Breast epithelium (tissue), 4 donors: Measurements from ENCODE around the gene DAB1. TPM values are rescaled to one million over a fixed set of nuclear protein-coding genes. Genes with fewer than 3 reads are reported as not detected.

Source experiments
- DNase-seq, 2 donors: peaks; one replicate each; pipeline ENCODE4 v3.0.0-alpha.2; 2019; ENCODE audit warnings: low spot score in 2 of 2
- H3K27ac ChIP-seq, 2 donors: fragments of 200-600 bp; sonication (generic) in 1 of 2; one replicate each; pipeline ENCODE4 v1.5.1; 2016 to 2019; ENCODE audit warnings: mild to moderate bottlenecking in 1 of 2
- H3K27me3 ChIP-seq, 2 donors: fragments of 200-600 bp; sonication (generic) in 1 of 2; one replicate each; pipeline versions ENCODE4 v1.5.1 to v1.6.0; 2017 to 2019; ENCODE audit warnings: control low read depth in 1 of 2, mild to moderate bottlenecking in 1 of 2
- H3K36me3 ChIP-seq: fragments of 200-600 bp; one replicate; pipeline ENCODE4 v1.5.1; 2019
- H3K4me1 ChIP-seq, 2 donors: fragments of 200-600 bp; sonication (generic); one replicate each; pipeline ENCODE4 v1.5.1; 2016 to 2019; ENCODE audit warnings: control low read depth in 1 of 2
- H3K4me3 ChIP-seq, 3 donors: fragments of 200-600 bp; sonication (generic); 1 replicate in 2 of 3; 2 replicates in 1 of 3; pipeline ENCODE4 v1.5.1; 2016 to 2019; ENCODE audit warnings: mild to moderate bottlenecking in 3 of 3, moderate library complexity in 2 of 3
- H3K9me3 ChIP-seq, 2 donors: fragments of 200-600 bp; sonication (generic) in 1 of 2; one replicate each; pipeline ENCODE4 v1.5.1; 2016 to 2019; ENCODE audit warnings: control low read depth in 1 of 2
- POLR2A ChIP-seq: fragments of 450-650 bp; IDR thresholded peaks from one replicate; pipeline ENCODE4 v1.6.1; 2016; ENCODE audit warnings: antibody characterized with exemption, mild to moderate bottlenecking, moderate library complexity
- POLR2AphosphoS5 ChIP-seq, 3 donors: sonication (generic); formaldehyde crosslinking; IDR thresholded peaks; one replicate each; pipeline ENCODE4 v1.6.1; 2017; ENCODE audit warnings: antibody characterized with exemption in 3 of 3
- intact Hi-C: fragments of 100-400 bp; cut with DNase I; formaldehyde crosslinking; loops from one replicate; pipeline ENCODE4 v1.15.1; 2023; ENCODE audit warnings: low total_unique reads
- total RNA-seq, 3 donors: library from RNA; depleted of rRNA; stranded (reverse); fragments of >200 nt; gene quantifications; one replicate each; pipeline ENCODE4 v1.1.0, GENCODE V29; 2016
- TF ChIP-seq, protein P1 (sequence below), 3 donors: fragments of 450-650 bp; IDR thresholded peaks; one replicate each; pipeline ENCODE4 v1.5.1; 2016 to 2017; ENCODE audit warnings: antibody characterized with exemption in 3 of 3, mild to moderate bottlenecking in 3 of 3, moderate library complexity in 3 of 3

DAB1 gene
- total RNA-seq, 3 donors from 2014 or later, result 0.48 to 0.66 (median 0.59) TPM

DNA sequence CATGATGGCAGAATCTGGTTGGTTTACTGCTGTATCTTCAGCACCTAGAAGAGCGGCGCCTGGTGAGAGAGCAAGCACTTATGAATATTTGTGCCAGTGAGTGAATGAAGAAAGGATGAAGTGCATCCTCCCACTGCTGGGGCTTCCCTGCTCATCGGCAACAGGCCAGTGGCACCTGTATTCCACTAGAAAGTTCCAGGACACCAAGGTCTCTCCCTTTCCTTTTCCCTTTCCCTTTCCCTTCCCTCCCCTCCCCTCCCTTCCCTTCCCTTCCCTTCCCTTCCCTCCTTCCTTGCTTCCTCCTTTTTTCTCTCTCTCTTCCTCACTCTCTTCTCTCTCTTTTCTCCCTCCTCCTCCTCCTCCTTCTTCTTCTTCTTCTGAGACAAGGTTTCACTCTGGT is 86.2 kb downstream of the DAB1 start:
- DNase-seq, result no peak
- intact Hi-C loops, result no loop called here
- H3K4me3 ChIP-seq, result no peak overlapping the region
- no peaks in the 10 kb centered on the region for H3K9me3 ChIP-seq
- H3K27ac ChIP-seq, result no peak overlapping the region
- no peak for TF ChIP-seq POLR2A
- TF ChIP-seq, protein P1, sequence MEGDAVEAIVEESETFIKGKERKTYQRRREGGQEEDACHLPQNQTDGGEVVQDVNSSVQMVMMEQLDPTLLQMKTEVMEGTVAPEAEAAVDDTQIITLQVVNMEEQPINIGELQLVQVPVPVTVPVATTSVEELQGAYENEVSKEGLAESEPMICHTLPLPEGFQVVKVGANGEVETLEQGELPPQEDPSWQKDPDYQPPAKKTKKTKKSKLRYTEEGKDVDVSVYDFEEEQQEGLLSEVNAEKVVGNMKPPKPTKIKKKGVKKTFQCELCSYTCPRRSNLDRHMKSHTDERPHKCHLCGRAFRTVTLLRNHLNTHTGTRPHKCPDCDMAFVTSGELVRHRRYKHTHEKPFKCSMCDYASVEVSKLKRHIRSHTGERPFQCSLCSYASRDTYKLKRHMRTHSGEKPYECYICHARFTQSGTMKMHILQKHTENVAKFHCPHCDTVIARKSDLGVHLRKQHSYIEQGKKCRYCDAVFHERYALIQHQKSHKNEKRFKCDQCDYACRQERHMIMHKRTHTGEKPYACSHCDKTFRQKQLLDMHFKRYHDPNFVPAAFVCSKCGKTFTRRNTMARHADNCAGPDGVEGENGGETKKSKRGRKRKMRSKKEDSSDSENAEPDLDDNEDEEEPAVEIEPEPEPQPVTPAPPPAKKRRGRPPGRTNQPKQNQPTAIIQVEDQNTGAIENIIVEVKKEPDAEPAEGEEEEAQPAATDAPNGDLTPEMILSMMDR (IDR thresholded peaks at IDR 0.05), result no peak
- no peak for TF ChIP-seq POLR2AphosphoS5 (IDR thresholded peaks at IDR 0.05)
- peaks cover 0 to 4% of the 10 kb centered on the region in 2 donors for H3K27me3 ChIP-seq
- H3K4me1 ChIP-seq, result no peaks in the 10 kb centered on the region
- H3K36me3 ChIP-seq, result no peaks in the 10 kb centered on the region

DNA sequence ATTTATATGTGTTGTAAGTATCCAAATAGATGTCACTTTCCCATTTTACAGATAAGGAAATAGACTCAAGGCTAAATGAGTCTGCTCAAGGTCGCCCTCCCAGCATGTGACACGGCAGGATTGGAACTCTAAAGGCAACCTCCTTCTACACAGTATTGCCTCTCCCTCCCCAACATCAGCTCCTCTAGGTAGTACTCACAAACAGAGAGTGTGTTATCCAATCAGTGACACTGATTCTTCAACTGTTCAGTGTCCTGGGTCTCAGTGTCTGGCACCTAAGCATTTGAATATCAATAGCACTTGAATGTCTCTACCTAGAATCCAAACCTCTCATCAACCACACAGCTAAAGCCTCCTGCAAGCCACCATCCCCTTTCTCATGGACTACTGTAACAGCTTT is 87.1 kb downstream of the DAB1 start:
- no peak for TF ChIP-seq POLR2A
- TF ChIP-seq, protein P1 (IDR thresholded peaks at IDR 0.05), result no peak
- TF ChIP-seq POLR2AphosphoS5 (IDR thresholded peaks at IDR 0.05), result no peak
- intact Hi-C loops, result no loop called here

DNA sequence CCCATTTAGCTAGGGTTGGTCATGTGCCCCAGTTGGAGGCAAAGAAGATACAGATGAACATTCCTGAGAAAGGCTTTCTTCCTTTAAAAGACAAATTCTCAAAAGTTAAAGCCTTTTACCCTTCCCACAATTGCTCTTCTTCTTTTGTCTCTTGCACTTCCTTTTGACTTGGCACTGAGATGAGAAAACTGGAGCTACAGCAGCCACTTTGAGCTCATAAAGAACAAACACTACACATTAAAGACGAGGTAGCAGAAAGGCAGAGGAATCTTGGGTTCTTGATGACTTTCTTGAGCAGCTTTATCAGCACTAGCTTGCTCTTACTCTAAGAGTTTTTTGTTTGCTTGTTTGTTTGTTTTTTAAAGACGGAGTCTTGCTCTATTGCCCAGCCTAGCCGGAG is 92.2 kb downstream of the DAB1 start:
- intact Hi-C loops, result no loop called here
- no peak for TF ChIP-seq POLR2A
- no peak for TF ChIP-seq POLR2AphosphoS5 (IDR thresholded peaks at IDR 0.05)
- TF ChIP-seq, protein P1 (IDR thresholded peaks at IDR 0.05), result no peak
- Histone ChIP-seq H3K36me3 (no peaks in the 10 kb centered on the region), H3K27me3 (no peaks in the 10 kb centered on the region), H3K9me3 (peaks cover 0 to 7% of the 10 kb centered on the region in 2 donors), H3K4me3 (no peak overlapping the region), H3K27ac (no peak overlapping the region), H3K4me1 (no peaks in the 10 kb centered on the region)
- DNase-seq, result no peak

More for the DNA sequence above, 87.1 kb downstream of the DAB1 start:
- Histone ChIP-seq H3K4me1 (no peaks in the 10 kb centered on the region), H3K27ac (no peak overlapping the region), H3K4me3 (no peak overlapping the region), H3K27me3 (peaks cover 0 to 4% of the 10 kb centered on the region in 2 donors), H3K36me3 (no peaks in the 10 kb centered on the region), H3K9me3 (peaks cover 0 to 1% of the 10 kb centered on the region in 2 donors)
- no peak for DNase-seq

DNA sequence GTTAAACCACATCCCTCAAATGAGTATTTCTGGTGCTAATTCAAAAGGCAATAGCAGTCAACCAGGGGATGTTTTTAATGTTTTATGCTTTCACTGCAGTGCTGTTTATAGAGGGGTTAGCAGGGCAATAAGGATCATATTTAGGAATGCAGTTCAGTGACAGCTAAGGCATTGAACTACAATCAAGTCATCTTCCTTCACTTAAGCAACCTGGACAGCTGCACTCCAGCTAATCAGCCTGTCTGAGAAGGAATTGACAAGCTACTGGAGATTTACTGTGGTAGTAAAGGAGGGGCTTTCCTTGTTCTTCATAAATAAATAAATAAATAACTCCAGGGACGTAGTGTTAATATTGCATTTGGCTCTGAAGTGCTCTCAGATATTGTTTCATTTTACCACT is 93.9 kb downstream of the DAB1 start:
- no peak for DNase-seq
- Histone ChIP-seq H3K4me1 (no peaks in the 10 kb centered on the region), H3K4me3 (no peak overlapping the region), H3K27ac (no peak overlapping the region), H3K27me3 (no peaks in the 10 kb centered on the region), H3K9me3 (peaks cover 0 to 7% of the 10 kb centered on the region in 2 donors), H3K36me3 (no peaks in the 10 kb centered on the region)
- TF ChIP-seq, protein P1 (IDR thresholded peaks at IDR 0.05), result no peak
- intact Hi-C loops, result no loop called here

DNA sequence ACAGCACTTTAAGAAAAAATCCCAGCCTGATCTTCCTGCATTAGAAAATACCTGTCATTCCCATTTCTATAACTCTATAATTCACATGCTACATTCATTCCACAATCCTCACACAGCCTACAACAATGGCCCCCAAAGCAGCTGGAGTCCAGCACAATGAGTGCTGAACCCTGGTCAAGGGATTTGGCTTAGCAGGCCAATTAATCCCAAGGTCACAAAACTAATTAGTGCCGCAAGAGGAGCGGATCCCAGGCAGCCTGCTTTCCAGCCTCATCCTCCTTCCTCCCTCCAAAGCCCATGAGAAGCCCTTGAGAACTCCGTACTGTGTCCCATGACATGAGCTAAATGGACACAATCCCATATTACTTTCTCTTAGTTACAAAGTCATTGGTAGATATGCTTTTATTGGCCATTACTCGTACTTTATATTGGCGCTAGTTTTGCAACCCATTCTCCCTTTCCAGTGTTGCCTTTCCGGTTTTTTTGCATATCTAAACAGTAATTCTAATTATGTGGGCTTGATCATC is 94.8 kb downstream of the DAB1 start:
- Histone ChIP-seq H3K36me3 (no peaks in the 10 kb centered on the region), H3K9me3 (peaks cover 0 to 7% of the 10 kb centered on the region in 2 donors), H3K4me1 (no peaks in the 10 kb centered on the region), H3K27ac (no peak overlapping the region), H3K4me3 (no peak overlapping the region), H3K27me3 (no peaks in the 10 kb centered on the region)
- TF ChIP-seq POLR2AphosphoS5 (IDR thresholded peaks at IDR 0.05), result no peak
- no peak for TF ChIP-seq POLR2A
- TF ChIP-seq, protein P1 (IDR thresholded peaks at IDR 0.05), result no peak
- intact Hi-C loops, result no loop called here
- DNase-seq, result no peak
